GM12874 (cell line): ENCODE results near the gene NUDT7.

Source experiments
- TF ChIP-seq, protein P1 (sequence below): IDR thresholded peaks from 2 replicates; pipeline ENCODE4 v1.5.1; 2011; ENCODE audit warnings: low read depth, mild to moderate bottlenecking, control low read depth, low read length, moderate library complexity; ENCODE audit not compliant: insufficient read depth

The NUDT7 gene

DNA sequence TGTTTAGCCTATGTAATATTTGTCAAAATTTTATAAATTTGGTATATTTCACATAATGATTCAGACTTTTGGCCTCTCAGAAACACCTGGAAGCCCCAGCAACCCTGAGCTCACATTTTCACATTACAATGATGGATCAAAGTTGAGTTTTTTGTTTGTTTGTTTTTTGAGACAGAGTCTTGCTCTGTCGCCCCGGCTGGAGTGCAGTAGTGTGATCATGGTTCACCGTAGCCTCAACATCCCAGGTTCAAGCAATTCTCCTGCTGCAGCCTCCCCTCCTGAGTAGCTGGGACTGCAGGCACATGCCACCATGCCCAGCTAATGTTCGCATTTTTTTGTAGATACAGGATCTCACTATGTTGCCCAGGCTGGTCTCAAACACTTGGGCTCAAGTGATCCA, 55.4 kb downstream of the NUDT7 start:
- TF ChIP-seq, protein P1, sequence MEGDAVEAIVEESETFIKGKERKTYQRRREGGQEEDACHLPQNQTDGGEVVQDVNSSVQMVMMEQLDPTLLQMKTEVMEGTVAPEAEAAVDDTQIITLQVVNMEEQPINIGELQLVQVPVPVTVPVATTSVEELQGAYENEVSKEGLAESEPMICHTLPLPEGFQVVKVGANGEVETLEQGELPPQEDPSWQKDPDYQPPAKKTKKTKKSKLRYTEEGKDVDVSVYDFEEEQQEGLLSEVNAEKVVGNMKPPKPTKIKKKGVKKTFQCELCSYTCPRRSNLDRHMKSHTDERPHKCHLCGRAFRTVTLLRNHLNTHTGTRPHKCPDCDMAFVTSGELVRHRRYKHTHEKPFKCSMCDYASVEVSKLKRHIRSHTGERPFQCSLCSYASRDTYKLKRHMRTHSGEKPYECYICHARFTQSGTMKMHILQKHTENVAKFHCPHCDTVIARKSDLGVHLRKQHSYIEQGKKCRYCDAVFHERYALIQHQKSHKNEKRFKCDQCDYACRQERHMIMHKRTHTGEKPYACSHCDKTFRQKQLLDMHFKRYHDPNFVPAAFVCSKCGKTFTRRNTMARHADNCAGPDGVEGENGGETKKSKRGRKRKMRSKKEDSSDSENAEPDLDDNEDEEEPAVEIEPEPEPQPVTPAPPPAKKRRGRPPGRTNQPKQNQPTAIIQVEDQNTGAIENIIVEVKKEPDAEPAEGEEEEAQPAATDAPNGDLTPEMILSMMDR: no peak

DNA sequence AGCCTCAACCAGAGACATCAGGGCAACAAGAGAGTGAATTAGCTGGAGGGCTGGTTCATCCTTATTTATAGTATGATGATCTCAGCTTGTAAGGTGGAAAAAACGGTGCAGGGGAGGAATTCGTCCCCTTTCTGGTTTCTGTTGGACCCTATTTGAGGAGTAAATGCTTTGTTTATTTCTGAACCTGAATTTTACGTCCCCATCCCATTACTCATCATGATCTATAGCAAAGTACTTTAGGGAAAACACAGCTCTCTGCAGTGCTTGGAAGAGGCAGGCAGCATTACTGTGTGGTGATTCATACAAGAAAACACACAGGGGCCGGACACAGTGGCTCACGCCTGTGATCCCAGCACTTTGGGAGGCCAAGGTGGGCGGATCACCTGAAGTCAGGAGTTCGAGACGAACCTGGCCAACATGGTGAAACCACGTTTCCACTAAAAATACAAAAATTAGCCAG, 58.1 kb downstream of the NUDT7 start:
- TF ChIP-seq, protein P1: no peak

DNA sequence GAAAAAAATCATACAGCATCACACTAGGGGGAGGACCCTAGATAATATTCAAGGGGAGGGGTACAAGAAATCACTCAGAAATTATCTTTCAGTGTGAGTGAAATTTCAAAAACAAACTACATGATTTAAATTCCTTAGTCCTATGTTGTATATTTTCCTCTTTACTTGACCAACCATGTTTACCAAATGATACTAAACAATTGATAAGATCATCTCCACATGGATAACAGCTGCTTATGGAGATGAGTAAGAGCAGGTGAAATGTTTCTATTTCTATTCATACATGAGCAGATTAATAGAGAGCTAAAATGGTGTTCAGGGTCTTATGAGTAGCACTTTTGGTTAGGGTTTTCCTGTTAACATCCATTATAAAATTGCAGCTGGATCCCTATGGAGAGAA, 58.8 kb downstream of the NUDT7 start:
- TF ChIP-seq, protein P1: no peak

DNA sequence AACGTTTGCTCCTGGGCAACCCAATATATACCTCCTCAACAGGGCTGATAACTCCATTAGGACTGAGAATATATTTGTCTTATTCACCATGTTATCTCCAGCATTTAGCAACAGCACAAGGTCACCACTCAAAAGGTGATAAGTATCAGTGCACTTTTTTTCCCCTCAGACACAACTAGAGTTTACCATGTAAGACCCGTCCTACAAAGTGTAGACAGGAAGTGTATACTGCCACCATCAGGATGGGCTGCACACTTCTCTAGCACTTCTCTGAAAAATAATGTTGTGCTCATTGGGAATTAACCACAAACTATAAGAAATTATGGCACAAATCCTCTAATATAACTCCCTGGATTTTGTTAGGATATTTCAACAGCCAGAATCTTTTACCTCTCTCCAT, 60.4 kb downstream of the NUDT7 start:
- TF ChIP-seq, protein P1: peak; percentile 9; the same call in 1 of the 2 replicates

DNA sequence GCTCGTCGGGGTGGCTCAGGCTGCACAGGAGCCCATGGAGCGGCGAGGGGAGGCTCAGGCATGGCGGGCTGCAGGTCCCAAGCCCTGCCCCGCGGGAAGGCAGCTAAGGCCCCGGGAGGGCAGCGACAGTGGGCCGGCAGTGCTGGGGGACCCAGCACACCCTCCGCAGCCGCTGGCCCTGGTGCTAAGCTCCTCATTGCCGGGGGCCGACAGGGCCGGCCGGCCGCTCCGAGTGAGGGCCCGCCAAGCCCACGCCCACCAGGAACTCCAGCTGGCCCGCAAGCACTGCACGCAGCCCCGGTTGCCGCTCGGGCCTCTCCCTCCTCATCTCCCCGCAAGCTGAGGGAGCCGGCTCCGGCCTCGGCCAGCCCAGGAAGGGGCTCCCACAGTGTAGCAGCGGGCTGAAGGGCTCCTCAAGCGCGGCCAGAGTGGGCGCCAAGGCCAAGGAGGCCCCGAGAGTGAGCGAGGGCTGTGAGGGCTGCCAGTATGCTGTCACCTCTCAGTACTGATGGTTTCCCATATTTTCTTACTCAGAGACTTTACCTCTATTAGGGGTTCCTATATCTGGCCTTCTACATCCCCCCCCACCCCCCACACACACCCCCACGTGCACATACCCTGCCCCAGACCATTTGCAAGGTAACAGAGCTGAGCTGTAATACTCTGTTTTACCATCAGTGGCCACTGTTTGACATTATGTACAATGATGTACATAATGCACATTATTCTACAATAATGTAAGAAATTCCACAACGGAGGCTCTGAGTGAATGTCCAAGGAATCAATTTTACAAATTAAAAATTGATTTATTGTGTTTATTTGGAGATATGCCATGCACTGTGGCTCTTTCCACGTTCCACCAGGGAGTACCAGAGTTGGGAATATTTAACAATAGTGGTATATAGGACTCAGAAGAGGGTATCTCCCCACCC, 62.4 kb downstream of the NUDT7 start:
- TF ChIP-seq, protein P1: peak; percentile 30; the same call in 1 of the 2 replicates

DNA sequence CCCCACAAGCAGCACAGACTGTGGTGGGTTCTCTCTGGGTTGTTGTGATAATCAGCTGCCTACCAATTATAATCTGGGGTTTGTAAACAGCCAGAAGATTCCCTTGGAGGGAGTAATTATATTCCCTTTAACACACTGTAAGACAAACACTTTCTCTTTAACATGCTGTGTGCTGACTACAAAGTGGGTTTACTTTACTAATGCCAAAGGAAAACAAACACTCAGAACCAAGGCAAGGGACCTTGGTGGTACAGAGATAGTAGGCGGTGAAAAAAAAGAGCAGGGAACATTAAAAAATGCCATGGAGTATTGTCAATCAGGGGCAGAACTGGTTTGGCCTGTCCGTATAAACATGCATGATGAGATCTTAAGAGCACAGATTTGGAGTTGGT, 63.1 kb downstream of the NUDT7 start:
- TF ChIP-seq, protein P1: no peak

DNA sequence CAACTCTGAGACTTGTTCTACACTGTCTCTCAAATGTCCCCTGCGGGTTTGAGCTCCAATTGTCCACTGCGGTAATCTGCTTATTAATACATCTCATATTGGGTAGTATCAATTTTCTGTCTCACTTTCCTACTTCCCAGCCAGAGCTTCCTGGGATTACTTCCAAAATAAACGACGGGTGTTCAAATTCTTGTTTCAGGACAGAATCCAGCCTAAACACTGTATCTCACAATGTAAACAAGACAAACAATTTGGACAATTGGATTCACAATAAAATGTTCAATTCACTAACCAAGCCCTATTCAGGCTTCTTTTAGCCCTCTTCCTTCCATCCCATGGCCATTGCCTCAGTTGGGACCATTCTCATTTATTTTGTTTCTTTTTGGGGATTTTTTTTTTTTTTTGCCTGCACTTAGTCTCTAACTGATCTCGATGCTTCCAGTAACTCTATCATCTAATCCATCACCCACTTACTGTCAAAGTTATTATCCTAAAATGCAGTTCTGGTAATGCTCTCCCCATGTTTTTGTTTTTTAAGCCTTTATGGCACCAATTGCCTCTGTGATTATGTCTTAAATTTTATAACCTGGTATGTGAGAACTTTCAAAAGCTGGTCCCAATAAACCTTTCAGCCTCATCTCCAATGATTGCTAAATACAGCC, 64.0 kb downstream of the NUDT7 start:
- TF ChIP-seq, protein P1: no peak
